Measurements from ENCODE around the gene TLL2.

Gene TLL2

GRCh38 chr10:96462606-96463151 is 51.0 kb downstream of the TLL2 start:
- no peak for DNase-seq

GRCh38 chr10:96460316-96460715 is 53.4 kb downstream of the TLL2 start:
- no peak for DNase-seq

GRCh38 chr10:96457341-96457740 is 56.4 kb downstream of the TLL2 start:
- DNase-seq: no peak

- no peak for DNase-seq
Observed at GRCh38 chr10:96456296-96456840, 57.4 kb downstream of the TLL2 start.

GRCh38 chr10:96453856-96454583 is 59.7 kb downstream of the TLL2 start:
- DNase-seq: no peak

- no peak for DNase-seq
Observed at GRCh38 chr10:96452494-96453153, 61.1 kb downstream of the TLL2 start.

- no peak for DNase-seq
Observed at GRCh38 chr10:96450529-96451207, 63.1 kb downstream of the TLL2 start.

GRCh38 chr10:96448558-96448957 is 65.2 kb downstream of the TLL2 start:
- DNase-seq: no peak

- no peak for DNase-seq
Observed at GRCh38 chr10:96448021-96448457, 65.7 kb downstream of the TLL2 start.

GRCh38 chr10:96446966-96447596 is 66.6 kb downstream of the TLL2 start:
- no peak for DNase-seq

- no peak for DNase-seq
Observed at GRCh38 chr10:96441987-96442643, 71.6 kb downstream of the TLL2 start.

- no peak for DNase-seq
Observed at GRCh38 chr10:96441322-96441885, 72.3 kb downstream of the TLL2 start.

- DNase-seq: no peak
Observed at GRCh38 chr10:96440361-96441292, 73.1 kb downstream of the TLL2 start.

GRCh38 chr10:96439725-96440124 is 74.0 kb downstream of the TLL2 start:
- DNase-seq: no peak

GRCh38 chr10:96436035-96436434 is 77.7 kb downstream of the TLL2 start:
- no peak for DNase-seq

GRCh38 chr10:96431211-96431970 is 82.3 kb downstream of the TLL2 start:
- no peak for DNase-seq

GRCh38 chr10:96427291-96427690 is 86.4 kb downstream of the TLL2 start:
- no peak for DNase-seq

GRCh38 chr10:96422525-96422924 is 91.2 kb downstream of the TLL2 start:
- no peak for DNase-seq

- DNase-seq: no peak
Observed at GRCh38 chr10:96421995-96422394, 91.7 kb downstream of the TLL2 start.

All from activated CD4-positive, CD25-positive, alpha-beta regulatory T cell treated with anti-CD3 and anti-CD28 coated beads, Interleukin-2, amount 50 U/mL, for 72 hours (primary cell).